Heart left ventricle (tissue), 16 donors: Measurements from ENCODE around the gene RGPD4. TPM values are rescaled to one million over a fixed set of nuclear protein-coding genes. Genes with fewer than 3 reads are reported as not detected.

Source experiments
- ATAC-seq, 4 donors: fragments of 200-7000 bp; cut with Tn5 transposase; one replicate each; pipeline ENCODE4 v1.9.1; 2020 to 2022; ENCODE audit warnings: moderate library complexity in 4 of 4, mild to moderate bottlenecking in 3 of 4, moderate number of reproducible peaks in 1 of 4
- DNase-seq, 5 donors: peaks; one replicate each; pipeline ENCODE4 v3.0.0-alpha.2; 2020
- H3K27ac ChIP-seq, 12 donors: fragments of 200-600 bp; sonication (generic) in 4 of 12; one replicate each; pipeline versions ENCODE4 v1.5.0 to v1.8.0; 2016 to 2022; ENCODE audit warnings: mild to moderate bottlenecking in 2 of 12
- H3K27me3 ChIP-seq, 9 donors: fragments of 200-600 bp; sonication (generic) in 2 of 9; one replicate each; pipeline versions ENCODE4 v1.5.1 to v1.8.0; 2016 to 2022; ENCODE audit warnings: mild to moderate bottlenecking in 3 of 9
- H3K36me3 ChIP-seq, 9 donors: fragments of 200-600 bp; sonication (generic) in 2 of 9; one replicate each; pipeline versions ENCODE4 v1.5.0 to v1.8.0; 2018 to 2022; ENCODE audit warnings: mild to moderate bottlenecking in 2 of 9
- H3K4me1 ChIP-seq, 12 donors: fragments of 200-600 bp; sonication (generic) in 4 of 12; one replicate each; pipeline versions ENCODE4 v1.5.0 to v1.8.0; 2016 to 2022; ENCODE audit warnings: mild to moderate bottlenecking in 3 of 12
- H3K4me3 ChIP-seq, 12 donors: fragments of 200-600 bp; sonication (generic) in 4 of 12; one replicate each; pipeline versions ENCODE4 v1.5.0 to v1.8.0; 2017 to 2022; ENCODE audit warnings: mild to moderate bottlenecking in 9 of 12, moderate library complexity in 4 of 12
- H3K9me3 ChIP-seq, 12 donors: fragments of 200-600 bp; sonication (generic) in 4 of 12; one replicate each; pipeline versions ENCODE4 v1.5.0 to v1.8.0; 2016 to 2022; ENCODE audit warnings: mild to moderate bottlenecking in 1 of 12
- POLR2A ChIP-seq, 2 donors: fragments of 450-650 bp; IDR thresholded peaks; one replicate each; pipeline ENCODE4 v1.6.1; 2017; ENCODE audit warnings: antibody characterized with exemption in 2 of 2, mild to moderate bottlenecking in 2 of 2, moderate library complexity in 2 of 2
- WGBS, 4 donors: extraction: QIAGEN DNeasy Blood & Tissue Kit in 2 of 4; methylation state at CpG; one replicate each; pipeline versions ENCODE4 v1.1.5 to v1.1.7; 2013 to 2018; 5-methylcytosine and 5-hydroxymethylcytosine counted together
- intact Hi-C, 10 donors: fragments of 100-400 bp; cut with DNase I; formaldehyde crosslinking; loops; one replicate each; pipeline versions ENCODE4 v1.11.1 to v1.14.2; 2022
- polyA plus RNA-seq, 2 donors: library from polyadenylated mRNA; stranded (reverse); fragments of 200-250 nt; gene quantifications; one replicate each; pipeline ENCODE4 v1.2.3, GENCODE V29; 2013
- total RNA-seq, 9 donors: library from RNA; depleted of rRNA in 2 of 9; stranded (reverse); fragments of >200 nt in 2 of 9; fragmentation: NEBNext Ultra II Directional in 3 of 9; extraction: Animal tissue kit (Norgen Biotek cat#: 25700) in 3 of 9; gene quantifications; one replicate each; pipeline versions ENCODE4 v1.1.0 to v1.2.4, GENCODE V29; 2016 to 2023
- TF ChIP-seq, protein P1 (sequence below), 12 donors: fragments of 200-600 bp; sonication (generic) in 4 of 12; IDR thresholded peaks; one replicate each; pipeline versions ENCODE4 v1.5.0 to v1.8.0; 2018 to 2022; ENCODE audit warnings: antibody characterized with exemption in 12 of 12, mild to moderate bottlenecking in 5 of 12
- donor health status: ischemic (EF 13 %, LVEDD 7.1; RV severe dilation, severe dysfunction).
- donor health status: healthy with polysubstance abuse.
- donor health status: DM: no; HTN: yes; CAD: no.
- donor health status: DM: no; HTN: no; CAD: no.
- donor health status: ischemic (EF 25% LVEDD 6.9; RV normal size, moderate dysfunction).
- donor health status: ischemic (EF 25% LVEDD 5.7; RV mildly dilated, moderate dysfunction).
- donor health status: healthy.
- donor health status: DM: yes; HTN: yes; CAD: no.
- donor health status: ischemic (EF 35%, LVEDD 5.7; RV mildly dilated, moderate dysfunction).
- donor health status: nonischemic (EF 11% LVEDD 7.7; RV severe dilation, severe dysfunction).
- donor health status: DM: yes; HTN: yes; CAD: no.
- donor health status: PGD.
- donor health status: ischemic (EF 29% LVEDD 5.4; RV normal size, mild dysfunction).
- donor health status: nonischemic (EF 23%, LVEDD 6.1; RV moderate dilation, normal function).

RGPD4 gene
- total and polyA plus RNA-seq, 11 donors = 0.05 to 0.11 TPM; not detected in 9

- Histone ChIP-seq H3K27me3 (no peaks in the 10 kb centered on the region), H3K9me3 (no peaks in the 10 kb centered on the region), H3K4me3 (no peak overlapping the region), H3K36me3 (no peaks in the 10 kb centered on the region), H3K27ac (peak overlapping the region in 2 of 12 donors; percentile 9 to 15), H3K4me1 (peaks cover 0 to 10% (median 0%) of the 10 kb centered on the region in 12 donors)
- peak in 4 of 5 donors; percentile 16 to 74 (median 40) for DNase-seq
- WGBS, 4 donors = 38 to 54% (median 49%) methylated on average over 7 of the region's 7 CpGs
- TF ChIP-seq POLR2A (IDR thresholded peaks at IDR 0.05) = no peak
- TF ChIP-seq, protein P1, sequence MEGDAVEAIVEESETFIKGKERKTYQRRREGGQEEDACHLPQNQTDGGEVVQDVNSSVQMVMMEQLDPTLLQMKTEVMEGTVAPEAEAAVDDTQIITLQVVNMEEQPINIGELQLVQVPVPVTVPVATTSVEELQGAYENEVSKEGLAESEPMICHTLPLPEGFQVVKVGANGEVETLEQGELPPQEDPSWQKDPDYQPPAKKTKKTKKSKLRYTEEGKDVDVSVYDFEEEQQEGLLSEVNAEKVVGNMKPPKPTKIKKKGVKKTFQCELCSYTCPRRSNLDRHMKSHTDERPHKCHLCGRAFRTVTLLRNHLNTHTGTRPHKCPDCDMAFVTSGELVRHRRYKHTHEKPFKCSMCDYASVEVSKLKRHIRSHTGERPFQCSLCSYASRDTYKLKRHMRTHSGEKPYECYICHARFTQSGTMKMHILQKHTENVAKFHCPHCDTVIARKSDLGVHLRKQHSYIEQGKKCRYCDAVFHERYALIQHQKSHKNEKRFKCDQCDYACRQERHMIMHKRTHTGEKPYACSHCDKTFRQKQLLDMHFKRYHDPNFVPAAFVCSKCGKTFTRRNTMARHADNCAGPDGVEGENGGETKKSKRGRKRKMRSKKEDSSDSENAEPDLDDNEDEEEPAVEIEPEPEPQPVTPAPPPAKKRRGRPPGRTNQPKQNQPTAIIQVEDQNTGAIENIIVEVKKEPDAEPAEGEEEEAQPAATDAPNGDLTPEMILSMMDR (IDR thresholded peaks at IDR 0.05) = no peak
- intact Hi-C loops = no loop called here
- peak; percentile 80 to 97 (median 96) for ATAC-seq
Measured at GRCh38 chr2:107808959-107809358, 17.7 kb upstream of the RGPD4 start.

GRCh38 chr2:107809835-107810234 lies 16.9 kb upstream of the RGPD4 start:
- H3K4me1 ChIP-seq = peaks cover 0 to 10% (median 0%) of the 10 kb centered on the region in 12 donors
- no peak for TF ChIP-seq POLR2A (IDR thresholded peaks at IDR 0.05)
- no peak overlapping the region for H3K27ac ChIP-seq
- no peaks in the 10 kb centered on the region for H3K36me3 ChIP-seq
- no peaks in the 10 kb centered on the region for H3K27me3 ChIP-seq
- ATAC-seq (no peak), DNase-seq (no peak)
- H3K4me3 ChIP-seq = no peak overlapping the region
- WGBS, 4 donors = 54 to 87% (median 71%) methylated on average over 3 of the region's 3 CpGs
- intact Hi-C loops = no loop called here
- H3K9me3 ChIP-seq = no peaks in the 10 kb centered on the region

DNA sequence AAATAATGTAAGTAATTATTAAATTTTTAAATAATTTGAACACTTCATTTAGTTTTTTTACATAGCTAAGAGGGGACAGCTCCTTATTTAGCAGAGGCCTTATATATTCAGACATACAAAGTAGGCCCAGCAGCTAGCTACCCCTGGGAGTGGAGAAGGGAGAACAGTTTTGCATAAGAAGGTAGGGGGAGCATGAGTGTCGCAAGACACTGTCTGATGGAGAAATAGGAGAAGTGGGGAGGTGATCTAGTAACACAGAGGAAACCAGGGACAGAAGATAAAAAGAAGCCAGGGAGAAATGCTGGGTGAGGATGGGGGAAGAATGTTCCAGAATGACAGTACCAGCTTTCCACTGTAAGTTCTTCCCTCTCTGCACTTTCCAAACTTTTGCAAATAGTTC lies 16.0 kb upstream of the RGPD4 start:
- 61 to 82% (median 73%) methylated on average over 1 of the region's 1 CpG for WGBS, 4 donors
- intact Hi-C loops = no loop called here

GRCh38 chr2:107811411-107811810 lies 15.3 kb upstream of the RGPD4 start:
- no peak overlapping the region for H3K27ac ChIP-seq
- TF ChIP-seq POLR2A (IDR thresholded peaks at IDR 0.05) = no peak
- TF ChIP-seq, protein P1 (IDR thresholded peaks at IDR 0.05) = no peak
- H3K4me3 ChIP-seq = no peak overlapping the region
- H3K9me3 ChIP-seq = no peaks in the 10 kb centered on the region
- H3K4me1 ChIP-seq = peaks cover 0 to 10% (median 0%) of the 10 kb centered on the region in 12 donors
- H3K36me3 ChIP-seq = no peaks in the 10 kb centered on the region
- intact Hi-C loops = no loop called here
- DNase-seq (no peak), ATAC-seq (no peak)
- 54 to 83% (median 69%) methylated on average over 2 of the region's 2 CpGs for WGBS, 4 donors
- no peaks in the 10 kb centered on the region for H3K27me3 ChIP-seq

More for the DNA sequence above, 16.0 kb upstream of the RGPD4 start:
- ATAC-seq = no peak
- Histone ChIP-seq H3K27me3 (no peaks in the 10 kb centered on the region), H3K4me1 (peaks cover 0 to 10% (median 0%) of the 10 kb centered on the region in 12 donors), H3K9me3 (no peaks in the 10 kb centered on the region), H3K4me3 (no peak overlapping the region), H3K27ac (no peak overlapping the region), H3K36me3 (no peaks in the 10 kb centered on the region)
- DNase-seq = no peak
- no peak for TF ChIP-seq POLR2A (IDR thresholded peaks at IDR 0.05)
- TF ChIP-seq, protein P1 (IDR thresholded peaks at IDR 0.05) = no peak

DNA sequence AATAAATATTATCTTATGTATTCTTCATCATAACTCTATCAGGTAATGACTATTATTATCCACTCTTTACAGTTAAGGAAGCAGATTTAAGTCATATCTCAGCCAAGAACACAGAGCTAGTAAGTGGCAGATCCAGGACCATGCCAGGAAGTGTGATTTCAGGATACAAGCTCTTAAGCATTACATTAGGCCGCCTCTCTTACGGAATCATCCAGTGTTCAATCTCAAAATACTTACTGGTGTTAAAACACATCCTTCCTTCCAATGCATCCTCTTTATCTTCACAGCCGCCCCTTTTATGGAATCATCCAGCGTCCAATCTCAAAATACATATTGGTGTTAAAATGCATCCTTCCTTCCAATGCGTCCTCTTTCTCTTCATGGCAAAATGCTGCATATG lies 14.7 kb upstream of the RGPD4 start:
- 50 to 57% (median 54%) methylated on average over 5 of the region's 5 CpGs for WGBS, 4 donors
- no peak for ATAC-seq

More for the DNA sequence above, 14.7 kb upstream of the RGPD4 start:
- no peak overlapping the region for H3K27ac ChIP-seq
- intact Hi-C loops = no loop called here
- peaks cover 0 to 10% (median 0%) of the 10 kb centered on the region in 12 donors for H3K4me1 ChIP-seq
- no peaks in the 10 kb centered on the region for H3K27me3 ChIP-seq
- H3K4me3 ChIP-seq = no peak overlapping the region
- no peaks in the 10 kb centered on the region for H3K9me3 ChIP-seq
- TF ChIP-seq, protein P1 (IDR thresholded peaks at IDR 0.05) = no peak
- no peak for TF ChIP-seq POLR2A (IDR thresholded peaks at IDR 0.05)
- no peak for DNase-seq
- no peaks in the 10 kb centered on the region for H3K36me3 ChIP-seq
